K562 (cell line): ENCODE data around the gene ZNF598.

Source experiments
- CEBPB ChIP-seq: fragments of 450-650 bp; IDR thresholded peaks from 2 replicates; pipeline ENCODE4 v1.6.1; 2016; ENCODE audit warnings: missing genetic modification characterization, missing compliant biosample characterization
- POU5F1 ChIP-seq: fragments of 150-350 bp; IDR thresholded peaks from 2 replicates; pipeline ENCODE4 v1.6.1; 2014; ENCODE audit warnings: borderline replicate concordance, low read length, low read depth, mild to moderate bottlenecking; ENCODE audit not compliant: partially characterized antibody
- ZBTB5 ChIP-seq: fragments of 450-650 bp; IDR thresholded peaks from 2 replicates; pipeline ENCODE4 v1.6.1; 2017; ENCODE audit warnings: antibody characterized with exemption

DNA sequence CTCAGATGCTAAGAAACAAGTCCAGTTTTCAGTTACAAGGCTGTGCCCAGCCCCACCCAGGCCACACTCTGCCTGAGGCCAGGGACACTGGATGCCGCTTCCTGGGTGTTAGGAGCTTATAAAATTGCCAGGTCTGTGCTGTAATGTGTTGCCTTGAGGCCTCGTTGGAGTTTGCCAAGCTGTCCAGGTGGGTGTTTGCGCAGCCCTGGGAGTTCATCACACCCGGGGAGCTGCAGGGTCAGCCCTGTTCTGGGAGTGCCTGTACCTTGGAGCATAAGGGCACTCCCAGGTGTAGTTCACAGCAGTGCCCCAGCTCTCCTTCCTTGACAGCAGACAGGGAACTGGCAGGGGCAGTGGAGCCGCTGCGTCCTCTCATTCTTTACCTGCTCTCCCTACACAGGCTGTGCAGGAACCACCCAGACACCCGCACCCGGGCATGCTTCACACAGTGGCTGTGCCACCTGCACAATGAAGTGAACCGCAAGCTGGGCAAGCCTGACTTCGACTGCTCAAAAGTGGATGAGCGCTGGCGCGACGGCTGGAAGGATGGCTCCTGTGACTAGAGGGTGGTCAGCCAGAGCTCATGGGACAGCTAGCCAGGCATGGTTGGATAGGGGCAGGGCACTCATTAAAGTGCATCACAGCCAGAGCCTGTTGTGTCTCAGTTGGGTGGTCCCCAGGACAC, 24.0 kb downstream of the ZNF598 start:
- no peak for TF ChIP-seq ZBTB5
- no peak for TF ChIP-seq CEBPB (tag)
- TF ChIP-seq POU5F1, result no peak
